NCI-H460 (cell line): ENCODE results near the gene GRPEL1. TPM values are rescaled to one million over a fixed set of nuclear protein-coding genes. Genes with fewer than 3 reads are reported as not detected.

ENCODE experiments used
- DNase-seq: peaks from one replicate; pipeline ENCODE4 v3.0.0-alpha.2; 2016; ENCODE audit warnings: low read depth; ENCODE audit errors: extremely low read depth
- total RNA-seq: library from RNA; depleted of rRNA; stranded (reverse); fragments of >200 nt; shearing (Covaris generic); gene quantifications from 2 replicates; pipeline ENCODE4 v1.2.3, GENCODE V29; 2014

GRPEL1 gene
- total RNA-seq, 1 experiment from 2014 or later = 50.7 TPM

DNA sequence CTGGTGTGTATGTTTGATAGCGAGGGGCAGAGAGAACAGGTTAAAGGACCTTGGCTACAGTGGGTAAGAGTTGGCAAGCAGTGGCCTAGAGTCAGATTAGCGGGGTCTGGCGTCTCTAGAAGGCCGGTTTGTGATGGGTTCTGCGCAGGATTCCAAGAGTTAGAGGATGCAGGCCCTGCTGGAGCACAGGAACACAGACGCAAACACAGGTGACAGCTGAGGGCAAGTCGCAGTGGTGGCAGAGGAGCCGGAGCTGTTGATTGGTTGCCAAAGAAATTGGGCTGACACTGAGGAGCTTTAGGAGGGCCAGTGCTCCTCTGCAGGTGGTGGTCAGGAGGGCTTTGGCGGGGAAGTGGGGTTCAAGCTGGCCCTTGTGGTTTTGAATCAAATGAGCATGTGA lies 20.9 kb downstream of the GRPEL1 start:
- no peak for DNase-seq

DNA sequence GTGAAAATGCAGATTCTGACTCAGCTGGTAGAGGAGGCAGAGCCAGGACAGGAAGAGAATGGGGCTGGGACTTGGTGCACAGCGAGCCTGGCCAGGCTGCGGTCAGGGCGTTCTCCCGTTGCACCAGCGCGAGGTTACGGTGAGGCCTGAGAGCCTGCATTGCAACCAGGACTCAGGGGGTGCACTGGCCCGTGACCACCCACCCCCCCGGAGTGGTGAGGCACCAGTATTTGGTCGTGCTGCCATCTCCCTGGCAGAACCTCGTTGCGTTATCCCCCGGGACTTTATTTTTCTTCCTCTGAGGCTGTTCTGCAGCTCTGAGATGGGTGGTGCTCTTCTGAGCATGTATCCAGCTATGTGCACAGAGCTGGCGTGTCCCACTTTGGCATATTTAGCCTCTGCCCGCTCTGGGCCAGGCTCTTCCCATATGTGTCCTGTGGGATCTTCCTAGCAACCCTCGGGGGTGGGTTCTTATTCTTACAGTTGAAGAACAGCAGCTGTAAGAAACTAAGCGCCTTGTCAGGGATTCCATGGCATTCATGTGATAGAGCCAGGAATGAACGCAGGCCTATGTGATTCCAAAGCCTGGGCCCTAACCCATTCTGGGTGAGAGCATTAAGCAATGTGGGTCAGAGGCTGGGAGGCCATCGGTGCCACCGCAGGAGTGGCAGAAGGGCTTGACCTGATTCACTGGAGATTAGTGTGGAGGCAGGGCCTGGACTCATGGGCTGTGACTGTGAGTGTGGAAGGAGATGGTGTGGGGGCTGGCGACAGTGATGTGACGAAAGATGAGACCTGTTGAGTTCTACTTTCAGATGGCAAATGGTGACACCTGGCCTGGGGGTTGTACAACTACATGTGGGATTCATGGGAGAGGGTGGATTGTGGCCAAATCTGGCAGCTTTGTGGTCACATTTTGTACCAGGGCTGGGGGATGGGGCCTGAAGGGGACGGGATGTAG lies 21.6 kb downstream of the GRPEL1 start:
- DNase-seq = no peak

- DNase-seq = no peak
Observed at GRCh38 chr4:7045553-7045952, 22.3 kb downstream of the GRPEL1 start.

DNA sequence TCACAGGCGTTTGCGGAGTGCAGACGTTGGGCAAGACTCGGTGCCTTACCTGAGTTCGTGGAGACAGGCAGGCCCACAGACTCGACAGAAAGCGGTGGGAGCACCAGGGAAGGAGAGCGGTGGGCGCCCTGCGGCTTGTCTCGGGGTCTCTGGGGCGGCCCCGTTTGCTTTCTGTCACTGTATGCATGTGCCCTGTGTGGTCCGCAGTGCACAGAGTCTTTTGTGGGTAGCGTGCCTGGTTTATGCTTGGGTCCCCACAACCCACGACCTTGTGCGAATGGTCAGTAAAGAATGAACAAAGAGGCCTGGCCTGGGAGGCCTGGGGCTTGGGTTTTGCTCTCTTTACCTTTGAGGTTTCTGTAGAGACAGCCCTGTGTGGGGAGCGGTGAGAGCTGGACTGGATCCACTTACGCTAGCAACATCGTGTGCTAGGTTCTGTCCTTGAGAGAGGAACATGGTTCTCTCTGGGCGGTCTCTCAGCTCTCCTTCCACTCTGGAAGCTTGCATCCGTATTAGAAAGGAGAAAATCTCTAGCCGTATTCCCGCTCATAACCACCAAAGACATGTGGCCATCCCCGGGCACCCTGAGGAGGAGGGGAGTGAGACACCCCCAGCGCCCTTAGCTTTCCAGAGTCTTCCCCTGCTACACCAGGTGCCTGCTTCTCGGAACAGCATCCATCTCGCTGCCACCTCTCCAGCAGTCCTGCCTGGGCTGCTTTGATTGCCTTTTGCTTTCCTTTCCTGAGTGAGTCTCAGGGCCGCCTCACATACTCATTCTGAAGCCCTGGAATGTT lies 23.5 kb downstream of the GRPEL1 start:
- DNase-seq = no peak

DNA sequence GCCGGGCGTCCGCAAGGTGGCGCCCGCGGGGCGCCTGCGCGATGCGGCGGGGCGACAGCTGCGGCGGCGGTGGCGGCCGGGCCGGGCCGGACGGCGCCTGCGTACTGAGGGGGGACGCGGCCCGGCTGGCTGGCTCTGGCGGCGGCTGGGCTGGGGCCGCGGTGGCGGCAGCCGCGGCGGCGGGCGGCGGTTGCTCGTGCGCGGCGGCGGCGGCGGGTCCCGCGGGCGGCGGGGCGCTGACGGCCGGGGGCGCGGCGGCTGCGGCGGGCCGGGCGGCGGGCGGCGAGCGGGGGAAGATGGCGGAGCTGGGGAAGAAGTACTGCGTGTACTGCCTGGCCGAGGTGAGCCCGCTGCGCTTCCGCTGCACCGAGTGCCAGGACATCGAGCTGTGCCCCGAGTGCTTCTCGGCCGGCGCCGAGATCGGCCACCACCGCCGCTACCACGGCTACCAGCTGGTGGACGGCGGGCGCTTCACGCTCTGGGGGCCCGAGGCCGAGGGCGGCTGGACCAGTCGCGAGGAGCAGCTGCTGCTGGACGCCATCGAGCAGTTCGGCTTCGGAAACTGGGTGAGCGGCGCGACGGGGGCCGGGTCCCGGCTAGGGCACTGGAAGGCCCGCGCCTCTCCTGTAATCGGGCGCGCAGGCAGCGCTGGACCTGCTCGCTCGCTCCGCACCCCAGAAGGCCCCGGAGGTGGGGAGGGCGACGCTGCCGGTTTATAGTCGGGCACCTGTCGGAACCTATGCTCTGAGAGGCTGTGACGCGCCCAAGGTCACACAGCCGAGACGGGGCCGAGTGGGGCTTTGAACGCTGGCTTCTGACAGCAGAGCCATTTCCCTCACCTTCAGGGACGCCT lies 24.4 kb downstream of the GRPEL1 start, which contains the start of gene TADA2B:
Gene TADA2B, plus strand, starts transcription at position 89 of the 853 bp plus-strand sequence. Its CDS starts 208 bp downstream, at position 297.
- no peak for DNase-seq

DNA sequence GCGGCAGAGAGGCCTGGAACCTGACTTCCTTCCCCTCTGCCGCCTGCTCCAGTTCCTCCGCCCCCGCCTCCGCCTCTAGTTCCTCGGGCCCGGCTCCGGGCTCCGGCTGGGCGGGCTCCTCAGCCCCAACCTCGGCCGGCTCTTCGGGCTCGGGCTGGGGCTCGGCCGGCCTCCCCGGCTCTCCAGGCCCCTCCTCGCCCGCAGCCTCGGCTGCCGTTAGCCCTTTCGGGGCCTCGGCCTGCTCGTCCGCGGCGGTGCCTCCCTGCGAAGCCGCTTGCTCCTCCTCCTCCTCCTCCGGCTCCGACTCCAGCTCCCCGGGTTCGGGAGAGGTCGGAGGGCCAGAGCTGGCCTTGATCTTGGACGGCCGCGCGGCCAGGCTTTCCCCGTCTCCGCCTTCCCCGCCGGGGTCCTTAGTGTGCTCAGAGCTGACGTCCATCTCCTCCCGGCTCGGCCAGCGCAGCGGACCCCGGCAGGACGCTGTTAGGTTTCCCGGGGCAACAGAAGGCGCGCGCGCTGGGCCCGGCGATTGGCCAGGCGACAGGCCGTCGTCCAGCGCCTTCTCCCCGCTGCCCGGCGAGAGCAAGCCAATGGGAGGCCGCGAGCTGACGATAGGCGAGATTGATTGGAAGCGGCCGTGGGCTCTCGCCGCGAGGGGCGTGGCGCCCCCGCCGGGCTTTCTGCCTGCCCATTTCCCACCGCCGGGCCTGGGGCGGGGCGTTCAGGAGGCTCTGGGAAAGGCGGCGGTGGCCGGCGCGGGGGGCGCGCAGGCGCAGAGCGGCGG lies 25.2 kb downstream of the GRPEL1 start:
- DNase-seq = peak; percentile 87

- no peak for DNase-seq
Observed at GRCh38 chr4:7041801-7042502, 25.9 kb downstream of the GRPEL1 start.

- DNase-seq = no peak
Observed at GRCh38 chr4:7041246-7041645, 26.6 kb downstream of the GRPEL1 start.

DNA sequence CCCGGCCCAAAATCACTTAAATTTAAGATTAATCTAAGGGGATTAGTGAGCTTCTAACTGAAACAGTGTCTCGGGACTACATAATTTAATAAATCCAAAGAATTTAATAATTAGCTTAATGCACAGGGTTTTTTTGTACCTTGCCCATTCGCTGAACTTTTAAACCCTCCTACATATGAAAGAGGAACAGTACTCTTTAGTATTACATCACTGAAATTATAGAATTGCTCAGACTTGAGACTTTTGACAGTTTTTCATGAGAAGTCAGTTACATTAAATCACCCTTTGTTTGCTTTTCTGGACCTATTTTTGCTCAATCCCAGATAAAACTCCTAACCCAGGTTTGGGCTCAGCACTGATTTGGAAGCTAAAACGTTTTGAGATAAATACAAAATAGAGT lies 27.1 kb downstream of the GRPEL1 start:
- DNase-seq = no peak

DNA sequence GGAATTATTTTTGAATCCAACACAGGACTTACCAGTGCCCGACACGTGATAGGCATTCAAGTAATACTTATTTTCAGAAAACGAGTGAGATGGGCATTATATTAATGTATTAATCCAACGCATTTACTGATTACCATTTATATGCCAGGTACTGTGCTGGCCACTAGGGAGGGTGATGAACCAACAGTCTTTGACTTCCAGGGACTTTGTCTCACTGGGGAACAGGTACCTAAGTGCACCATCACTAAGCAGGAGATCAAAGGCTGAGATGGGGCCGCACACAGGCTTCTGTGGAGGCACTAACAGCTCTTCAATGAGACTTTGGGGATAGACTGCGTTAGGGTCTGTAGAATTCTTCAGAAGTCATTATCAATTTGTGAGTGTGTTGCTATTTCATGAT lies 30.4 kb downstream of the GRPEL1 start:
- DNase-seq = no peak

DNA sequence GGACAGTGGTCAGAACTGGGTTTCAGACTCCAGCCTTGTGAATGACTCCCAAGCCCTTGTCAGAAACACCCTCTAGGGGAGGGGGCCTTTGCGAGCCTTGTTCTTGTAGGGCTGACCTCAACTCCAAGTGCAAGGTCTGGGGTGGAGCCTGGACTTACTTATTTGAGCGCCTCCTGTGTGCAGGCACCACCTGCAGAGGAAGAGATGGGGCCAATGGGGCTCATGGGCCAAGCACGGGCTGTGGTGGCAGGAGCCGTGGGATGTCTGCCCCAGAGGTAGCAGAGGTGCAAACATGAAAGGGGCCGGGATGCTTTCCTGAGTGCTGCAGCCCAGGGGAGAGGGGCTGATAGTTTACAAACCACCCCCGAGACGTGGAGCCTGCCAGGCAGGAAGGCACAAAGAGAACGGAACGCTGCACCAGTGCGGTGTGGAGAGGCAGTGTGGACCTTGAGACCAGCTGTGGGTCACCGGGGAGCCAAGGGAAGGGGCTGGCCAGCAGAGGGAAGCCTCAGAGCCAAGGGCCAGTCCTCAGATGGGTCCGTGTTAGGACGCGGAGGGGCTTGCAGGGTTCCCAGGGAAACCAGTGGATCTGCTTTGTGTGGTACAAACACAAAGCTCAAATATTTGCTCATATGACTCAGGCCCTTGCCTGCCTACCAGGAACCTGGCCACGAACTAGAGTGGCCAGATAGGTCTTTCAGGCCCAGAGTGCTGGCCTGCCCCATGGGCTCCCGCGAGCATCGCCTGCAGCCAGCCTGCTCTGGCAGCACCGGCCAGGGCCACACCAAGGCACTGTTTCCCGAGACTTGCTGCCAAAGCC lies 33.4 kb downstream of the GRPEL1 start:
- DNase-seq = no peak

GRCh38 chr4:7032596-7032995 lies 35.3 kb downstream of the GRPEL1 start:
- DNase-seq = no peak

GRCh38 chr4:7031558-7032449 lies 36.1 kb downstream of the GRPEL1 start:
- no peak for DNase-seq

DNA sequence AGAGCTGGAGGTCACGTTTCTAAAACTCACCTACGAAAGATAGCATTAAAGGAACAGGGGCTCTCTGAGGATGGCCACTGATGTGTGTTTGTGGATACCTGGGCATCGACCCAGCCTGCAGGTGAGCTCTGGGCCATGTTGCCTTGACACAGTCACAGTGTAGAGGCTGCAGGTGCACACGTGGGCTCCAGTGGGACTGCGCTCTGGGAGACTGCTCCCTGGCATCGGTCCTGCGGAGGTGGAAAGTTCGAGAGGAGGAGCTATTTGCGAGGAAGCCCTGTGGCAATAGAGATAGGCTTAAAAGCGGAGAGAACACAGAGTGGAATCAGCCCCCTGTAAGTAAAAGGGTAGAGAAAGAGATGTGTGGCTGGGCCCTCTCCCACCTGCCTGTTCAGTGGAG lies 37.0 kb downstream of the GRPEL1 start:
- no peak for DNase-seq

DNA sequence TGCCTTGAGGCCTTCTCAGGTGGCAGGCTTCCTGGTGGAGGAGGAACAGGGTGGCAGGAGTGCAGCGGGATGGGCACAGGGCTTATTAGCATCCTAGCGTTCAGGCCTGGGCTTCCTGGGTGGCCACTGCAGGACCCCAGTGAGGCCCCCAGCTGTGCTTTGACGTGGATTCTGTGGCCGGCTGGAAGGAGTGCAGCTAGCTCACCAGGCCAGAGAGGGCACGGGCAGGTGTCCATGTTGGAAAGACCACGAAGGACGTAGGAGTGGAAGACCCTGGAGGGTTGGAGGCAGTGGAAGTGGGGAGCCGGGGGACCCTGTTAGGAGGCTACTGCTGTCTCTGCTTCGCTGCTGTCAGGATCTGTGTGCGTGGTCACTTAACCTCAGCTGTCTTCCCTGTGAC lies 37.9 kb downstream of the GRPEL1 start:
- DNase-seq = no peak

GRCh38 chr4:7029212-7029611 lies 38.7 kb downstream of the GRPEL1 start:
- DNase-seq = no peak

- no peak for DNase-seq
Observed at GRCh38 chr4:7027913-7028312, 40.0 kb downstream of the GRPEL1 start.
